Left kidney (tissue), 2 donors: ENCODE measurements around the gene ANTXR1. TPM values are rescaled to one million over a fixed set of nuclear protein-coding genes. Genes with fewer than 3 reads are reported as not detected.
"Not testable (repeated sequence)": the region's sequence is repeated elsewhere in the genome, so short reads cannot be mapped to it uniquely, and the experiment has no call there.

ENCODE experiments used
- DNase-seq: peaks from one replicate; pipeline ENCODE4 v3.0.0-alpha.2; 2013
- polyA plus RNA-seq: library from polyadenylated mRNA; unstranded; fragments of 120-200 nt; gene quantifications from one replicate; pipeline ENCODE4 v1.2.1, GENCODE V29; 2013; ENCODE audit not compliant: insufficient read length

ANTXR1 gene
- polyA plus RNA-seq, 1 donor, result 82.4 TPM

DNA sequence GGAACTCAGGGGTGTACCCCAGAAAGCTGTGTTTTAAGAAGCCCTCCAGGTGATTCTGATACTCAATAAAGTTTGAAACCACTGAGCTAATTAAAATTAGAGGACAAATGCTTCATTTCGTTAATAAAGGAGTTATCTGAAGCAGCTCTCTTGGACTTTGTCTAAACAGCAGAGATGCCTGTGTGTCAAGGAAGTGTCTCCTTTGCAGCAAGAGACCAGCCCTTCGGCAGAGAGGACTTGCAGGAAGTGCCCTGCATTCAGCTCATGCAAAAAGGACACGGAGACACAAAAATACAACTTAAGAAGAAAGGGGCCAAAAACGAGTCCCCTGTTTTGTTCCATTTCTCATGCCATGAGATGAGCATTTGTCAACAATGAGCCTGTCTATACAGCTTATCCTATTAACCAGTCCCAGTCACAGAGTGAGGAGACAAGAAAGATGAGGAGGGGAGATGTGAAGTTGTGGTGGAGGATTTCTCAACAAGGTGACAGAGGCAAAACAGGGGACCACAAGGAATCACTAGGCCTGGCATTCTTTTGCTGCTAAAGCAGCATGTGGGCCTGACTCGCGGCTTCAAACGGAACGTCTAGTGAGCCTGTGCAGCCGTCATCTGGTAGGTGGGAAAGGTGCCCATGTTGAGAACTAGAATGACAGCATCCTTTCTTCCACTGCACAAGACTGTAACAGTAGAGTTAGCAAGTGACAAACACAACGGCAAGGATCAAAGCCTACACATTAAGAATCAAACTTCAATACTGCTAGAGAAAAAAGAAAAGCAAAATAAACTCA lies 152.3 kb downstream of the ANTXR1 start:
- no peak for DNase-seq

- no peak for DNase-seq
These were observed 153.5 kb downstream of the ANTXR1 start for GRCh38 chr2:69166465-69166811.

DNA sequence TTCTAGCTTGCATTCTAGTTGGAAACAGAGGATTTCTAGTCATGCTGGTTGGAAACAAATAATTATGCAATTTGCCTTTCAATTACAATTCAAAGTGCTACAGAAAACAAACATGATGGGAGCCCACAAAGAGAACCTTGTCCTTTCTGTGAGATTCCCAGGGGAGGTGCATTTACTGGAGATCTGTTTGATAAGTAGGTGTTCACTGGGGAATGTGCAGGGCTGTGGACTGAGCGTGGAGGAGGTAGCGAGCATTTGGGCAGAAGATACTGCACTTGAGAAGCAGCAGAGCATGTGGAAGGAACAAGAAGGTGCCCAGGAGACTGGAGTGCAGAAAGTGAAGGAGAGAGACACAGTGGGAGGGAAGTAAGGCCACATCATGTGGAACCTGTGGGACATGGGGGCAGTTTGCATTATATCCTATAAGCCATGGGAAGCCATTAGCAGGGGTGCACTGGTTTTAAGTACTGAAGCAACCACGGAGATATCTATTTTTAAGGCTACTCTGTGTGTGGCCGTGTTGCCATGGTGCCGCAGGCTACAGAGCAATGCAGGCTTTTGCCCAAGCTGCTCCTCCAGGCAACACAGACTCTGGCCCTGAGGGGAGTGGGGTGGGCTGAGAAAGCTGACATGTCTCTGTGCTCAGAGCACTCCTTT lies 154.0 kb downstream of the ANTXR1 start:
- no peak for DNase-seq

DNA sequence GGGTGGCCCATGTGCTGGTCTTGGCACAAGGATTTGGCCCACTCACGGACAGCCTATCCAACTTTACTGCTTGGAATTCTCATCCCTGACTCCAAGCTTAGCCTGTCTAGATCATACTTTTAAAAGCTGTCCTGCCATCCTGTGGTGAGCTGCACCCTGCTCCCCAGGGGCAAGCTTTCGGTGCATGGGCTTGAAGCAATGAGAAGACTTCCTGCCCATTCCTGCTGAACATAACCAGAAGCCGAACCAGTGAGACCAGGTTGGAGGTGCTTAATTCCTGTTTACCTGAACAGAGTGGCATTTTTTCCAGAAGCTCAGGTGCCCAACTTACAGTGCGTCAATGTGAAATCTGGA lies 154.5 kb downstream of the ANTXR1 start:
- DNase-seq, result no peak

GRCh38 chr2:69168144-69168813 lies 155.3 kb downstream of the ANTXR1 start:
- no peak for DNase-seq

DNA sequence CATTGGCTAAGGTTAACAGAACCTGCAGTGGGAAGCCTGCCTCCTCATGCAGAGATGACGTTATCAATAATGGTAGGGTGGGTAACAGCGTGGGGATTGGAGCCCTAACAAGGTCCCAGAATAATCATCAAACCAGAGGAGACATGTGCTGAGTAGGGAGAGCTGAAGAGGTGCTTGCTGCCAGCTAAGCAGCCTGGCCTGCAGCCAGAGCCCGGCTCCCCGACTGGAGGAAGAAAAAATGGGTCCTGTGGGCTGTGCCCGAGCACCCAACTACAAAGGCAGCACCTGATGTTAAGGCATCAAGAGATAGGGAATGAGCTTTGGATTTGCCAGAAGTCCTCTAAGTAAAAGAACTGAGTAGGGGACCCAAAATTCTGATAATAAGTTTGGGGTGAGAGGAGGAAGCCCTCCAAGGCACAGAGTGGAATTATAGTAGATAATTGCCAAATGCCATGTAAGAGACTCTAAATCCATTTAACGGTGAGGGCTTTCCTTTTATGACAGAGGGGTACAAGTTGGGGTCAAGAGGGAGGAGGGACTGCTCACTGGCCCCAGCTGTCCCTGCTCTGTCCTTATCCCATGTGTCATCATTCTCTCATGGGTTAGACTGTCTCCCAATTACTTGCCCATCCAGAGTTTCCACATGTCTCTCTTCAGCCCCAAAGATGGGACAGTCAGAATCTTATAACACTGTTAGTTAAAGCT lies 156.1 kb downstream of the ANTXR1 start:
- DNase-seq, result no peak

DNA sequence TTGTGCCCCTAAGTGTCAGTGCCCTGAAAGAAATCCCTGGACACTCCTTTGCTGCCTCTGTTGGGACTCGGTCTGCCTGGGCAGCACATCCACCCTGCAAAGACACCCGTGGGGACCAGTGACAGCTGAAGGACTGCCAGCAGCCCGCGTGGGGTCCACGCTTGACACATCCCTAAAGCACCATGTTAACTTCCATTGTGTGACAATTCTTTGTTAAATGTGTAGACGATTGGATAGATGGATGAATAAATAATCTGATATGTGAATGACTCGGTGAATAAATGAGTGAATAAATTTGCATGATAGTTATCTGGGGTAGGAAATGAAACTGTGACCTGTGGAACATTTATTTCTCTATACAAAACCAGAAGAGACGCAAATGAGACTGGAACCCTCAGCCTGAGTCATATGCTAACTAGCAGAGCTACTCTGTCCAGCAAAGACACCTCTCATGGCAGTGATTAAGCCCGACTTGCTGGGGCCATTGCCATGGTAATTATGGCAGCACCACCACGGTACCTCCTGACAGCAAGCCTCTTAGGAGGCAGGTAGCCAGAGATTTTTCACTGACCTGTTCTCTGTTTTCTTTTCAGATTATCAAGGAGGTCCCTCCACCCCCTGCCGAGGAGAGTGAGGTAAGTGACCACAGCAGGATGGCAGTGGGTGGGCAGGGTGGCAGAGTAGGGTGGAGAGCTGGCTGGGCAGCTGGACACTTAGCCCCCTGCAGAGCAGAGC lies 156.8 kb downstream of the ANTXR1 start:
- DNase-seq, result no peak

DNA sequence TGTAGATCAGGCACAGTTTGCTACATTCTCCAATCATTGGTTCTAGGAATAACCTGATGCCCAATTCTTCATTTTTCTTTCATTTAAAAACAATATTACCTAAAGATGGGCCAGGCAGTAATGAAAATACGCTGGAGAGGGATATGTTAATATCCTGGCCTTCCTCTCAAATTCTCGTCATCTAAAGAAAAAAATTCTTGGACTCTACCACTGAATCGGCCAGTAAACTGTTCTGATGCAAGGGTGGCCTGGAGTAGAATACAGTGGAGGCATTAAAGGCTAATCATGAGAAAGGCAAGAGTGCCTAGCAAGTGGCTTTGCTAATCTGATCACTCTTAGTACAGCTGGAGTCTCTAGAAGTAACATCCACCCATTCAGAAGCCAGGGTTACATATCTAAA lies 157.7 kb downstream of the ANTXR1 start:
- DNase-seq, result no peak

DNA sequence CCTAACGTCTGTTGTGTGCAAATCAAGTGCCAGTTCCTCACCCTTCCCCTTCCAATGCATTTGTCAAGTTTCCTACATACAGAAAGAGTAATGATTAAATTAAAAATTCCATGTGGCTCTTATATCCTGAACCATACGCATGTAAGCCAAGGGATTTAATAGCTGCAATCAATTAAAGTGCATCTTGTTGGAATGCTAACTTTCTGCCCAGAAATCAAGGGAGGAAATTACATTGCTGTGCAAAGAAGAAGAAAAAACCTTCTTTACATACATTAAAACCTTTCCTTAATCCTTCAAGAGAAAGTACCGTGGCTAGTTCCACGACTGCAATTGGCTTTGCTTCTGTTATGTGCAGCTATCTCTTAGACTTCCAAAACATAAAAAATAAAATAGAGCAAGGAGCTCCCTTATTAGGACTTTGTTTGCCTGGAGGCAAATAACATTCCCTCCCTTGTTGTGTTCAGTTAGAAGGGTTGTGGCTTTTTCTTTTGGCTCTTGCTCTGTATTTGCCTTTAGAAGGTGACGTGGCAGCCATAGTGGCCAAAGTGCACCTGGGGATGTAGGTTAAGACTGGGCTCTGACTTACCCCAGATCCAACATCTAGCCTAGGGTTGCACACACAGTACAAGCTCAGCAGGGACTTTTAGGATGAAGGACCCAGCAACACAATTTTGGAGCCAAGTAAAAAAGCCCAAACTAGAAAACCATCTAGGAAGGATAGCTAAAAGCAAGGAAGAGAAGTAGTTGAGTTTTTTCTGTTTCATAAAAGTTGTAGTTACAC lies 158.3 kb downstream of the ANTXR1 start:
- DNase-seq, result no peak

DNA sequence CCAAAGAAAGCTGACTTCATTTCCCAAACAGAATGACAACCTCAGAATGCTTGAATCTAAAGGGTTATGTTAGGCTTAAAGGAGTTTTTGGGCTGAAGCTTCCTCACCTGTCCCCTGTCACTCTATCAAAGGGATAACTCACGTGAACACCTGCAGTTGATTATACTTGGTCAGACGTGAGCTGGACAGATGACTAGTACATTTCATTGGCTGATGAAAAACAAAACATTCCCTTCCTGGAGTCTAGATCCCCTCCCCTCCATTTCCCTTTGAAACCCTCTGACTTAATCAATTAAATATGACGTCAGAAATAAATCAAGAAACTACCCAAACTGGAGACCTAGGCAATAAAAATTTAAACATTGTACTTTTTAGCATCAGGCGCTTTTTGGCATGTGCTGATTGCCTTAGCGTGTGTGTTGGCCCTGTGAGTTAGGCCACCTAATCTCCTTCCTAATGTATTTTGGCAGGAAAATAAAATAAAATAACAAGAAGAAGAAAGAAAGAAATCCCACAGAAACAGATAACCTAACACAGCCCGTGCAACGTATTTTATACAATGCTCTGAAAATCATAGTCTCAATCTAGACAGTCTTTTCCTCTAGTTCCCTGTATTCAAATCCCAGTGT lies 159.0 kb downstream of the ANTXR1 start:
- no peak for DNase-seq

DNA sequence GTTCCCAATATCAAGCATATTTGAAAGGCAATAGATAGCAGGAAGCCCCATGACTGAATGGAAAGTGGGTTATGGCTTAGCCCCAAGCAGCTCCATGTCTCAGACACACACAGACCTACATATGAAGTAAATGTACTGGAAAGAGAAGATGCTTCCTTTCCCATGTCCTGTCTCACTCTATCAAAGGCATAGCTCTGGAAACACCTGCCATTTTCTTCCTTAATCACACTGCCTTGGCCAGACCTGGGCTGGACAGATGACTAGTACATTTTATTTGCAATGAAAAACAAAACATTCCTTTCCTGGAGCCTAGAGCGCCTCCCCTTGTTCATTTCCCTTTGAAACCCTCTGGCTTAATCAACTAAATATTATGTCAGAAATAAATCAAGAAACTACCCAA lies 160.7 kb downstream of the ANTXR1 start:
- DNase-seq, result no peak

DNA sequence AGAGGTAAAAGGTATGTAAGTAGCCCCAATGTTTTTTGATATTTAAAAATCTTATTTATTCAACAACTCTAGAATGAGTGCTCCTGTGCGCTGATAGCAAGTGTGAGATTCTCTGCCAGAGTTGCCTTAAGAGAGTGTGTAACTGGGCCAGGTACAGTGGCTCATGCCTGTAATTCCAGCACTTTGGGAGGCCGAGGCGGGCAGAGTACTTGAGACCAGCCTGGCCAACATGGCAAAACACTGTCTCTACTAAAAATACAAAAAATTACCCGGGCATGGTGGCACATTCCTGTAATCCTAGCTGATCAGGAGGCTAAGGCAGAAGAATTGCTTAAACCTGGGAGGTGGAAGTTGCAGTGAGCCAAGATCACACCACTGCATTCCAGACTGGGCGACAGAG lies 161.2 kb downstream of the ANTXR1 start:
- DNase-seq, result not testable (repeated sequence)

GRCh38 chr2:69175790-69176715 lies 163.1 kb downstream of the ANTXR1 start:
- no peak for DNase-seq

GRCh38 chr2:69177063-69177771 lies 164.2 kb downstream of the ANTXR1 start:
- no peak for DNase-seq

GRCh38 chr2:69177785-69178636 lies 165.0 kb downstream of the ANTXR1 start:
- DNase-seq, result no peak

DNA sequence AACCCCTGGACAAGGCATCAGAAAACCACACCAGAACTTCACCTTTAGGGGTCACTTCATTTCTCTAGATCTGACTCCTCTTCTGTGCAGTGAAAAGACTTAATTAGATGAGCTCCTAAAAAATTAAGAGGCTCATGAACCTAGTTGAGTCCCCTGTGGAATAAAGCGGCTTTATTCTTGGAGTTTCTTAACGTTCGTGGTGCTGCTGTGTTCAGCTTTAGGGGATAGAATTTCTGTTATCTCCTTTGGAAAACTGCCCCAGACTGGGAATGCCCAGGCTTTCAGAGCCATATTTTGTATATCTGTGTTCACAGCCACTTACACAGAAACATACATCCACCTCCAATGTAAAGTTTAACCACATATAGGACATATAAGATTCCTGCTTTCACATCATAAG lies 165.8 kb downstream of the ANTXR1 start:
- no peak for DNase-seq

DNA sequence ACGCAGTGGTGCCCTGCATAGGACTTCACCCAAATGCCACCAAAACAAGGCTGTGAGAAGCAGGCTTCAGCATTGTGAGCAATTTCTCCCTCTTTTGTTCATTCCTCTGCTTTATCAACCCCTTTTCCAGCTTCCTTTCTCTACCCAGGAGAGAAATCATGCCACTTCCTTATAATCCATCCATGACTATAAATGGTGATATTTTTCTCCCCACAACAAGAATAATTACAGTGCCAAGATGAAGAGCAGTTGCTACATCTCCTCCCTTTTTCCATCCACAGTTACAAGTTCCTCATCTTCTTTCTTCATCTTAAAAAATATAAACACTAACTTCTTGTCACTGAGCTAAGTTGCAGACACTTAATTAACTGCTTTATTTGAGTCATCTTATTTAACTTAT lies 167.2 kb downstream of the ANTXR1 start:
- DNase-seq, result no peak

- DNase-seq, result no peak
These were observed 168.0 kb downstream of the ANTXR1 start for GRCh38 chr2:69180974-69181373.
